Prostate gland (tissue), 2 donors: ENCODE measurements around the gene BTBD9. TPM values are rescaled to one million over a fixed set of nuclear protein-coding genes. Genes with fewer than 3 reads are reported as not detected.

ENCODE experiments used
- DNase-seq: peaks from one replicate; pipeline ENCODE4 v3.0.0-alpha.2; 2019; ENCODE audit warnings: low spot score
- H3K27ac ChIP-seq, 2 donors: fragments of 200-600 bp; sonication (generic); 2 replicates each; pipeline ENCODE4 v1.5.1; 2017 to 2019
- H3K27me3 ChIP-seq: fragments of 200-600 bp; sonication (generic); replicated peaks from 2 replicates; pipeline ENCODE4 v1.5.1; 2019; ENCODE audit not compliant: insufficient read depth
- H3K36me3 ChIP-seq, 2 donors: fragments of 200-600 bp; sonication (generic); 1 replicate in 1 of 2; 2 replicates in 1 of 2; pipeline versions ENCODE4 v1.5.1 to v1.8.1; 2017 to 2019
- H3K4me1 ChIP-seq: fragments of 200-600 bp; sonication (generic); replicated peaks from 2 replicates; pipeline ENCODE4 v1.5.1; 2019
- H3K4me3 ChIP-seq, 2 donors: fragments of 200-600 bp; sonication (generic); 2 replicates each; pipeline ENCODE4 v1.5.1; 2017 to 2019
- H3K9me3 ChIP-seq: fragments of 200-600 bp; sonication (generic); 2 replicates; pipeline ENCODE4 v1.5.1; 2017
- CTCF ChIP-seq, 4 experiments: fragments of 200-600 bp in 2 of 4; fragments of 450-650 bp in 2 of 4; sonication (generic) in 2 of 4; IDR thresholded peaks; 1 replicate in 3 of 4; 2 replicates in 1 of 4; pipeline ENCODE4 v1.5.1; 2016 to 2019; ENCODE audit warnings: antibody characterized with exemption in 4 of 4, mild to moderate bottlenecking in 2 of 4, moderate library complexity in 2 of 4
- POLR2A ChIP-seq: fragments of 450-650 bp; IDR thresholded peaks from one replicate; pipeline ENCODE4 v1.6.1; 2016; ENCODE audit warnings: antibody characterized with exemption, mild to moderate bottlenecking
- POLR2AphosphoS5 ChIP-seq: sonication (generic); formaldehyde crosslinking; IDR thresholded peaks from one replicate; pipeline ENCODE4 v1.6.1; 2017; ENCODE audit warnings: antibody characterized with exemption
- WGBS: methylation state at CpG from one replicate; pipeline ENCODE4 v1.1.5; 2018; 5-methylcytosine and 5-hydroxymethylcytosine counted together
- intact Hi-C: fragments of 100-400 bp; cut with DNase I; formaldehyde crosslinking; loops from one replicate; pipeline ENCODE4 v1.14.2; 2022
- total RNA-seq, 2 donors: library from RNA; depleted of rRNA; stranded (reverse); fragments of >200 nt; gene quantifications; one replicate each; pipeline ENCODE4 v1.1.0, GENCODE V29; 2016

The BTBD9 gene
- total RNA-seq, 2 donors from 2014 or later, result 11.2 to 17.4 TPM

GRCh38 chr6:38245295-38245694 lies 394.4 kb downstream of the BTBD9 start:
- no peaks in the 10 kb centered on the region for H3K36me3 ChIP-seq
- H3K27ac ChIP-seq, result no peak overlapping the region
- WGBS, result 92% methylated on average over 3 of the region's 3 CpGs
- H3K4me3 ChIP-seq, result no peak overlapping the region
- H3K4me1 ChIP-seq, result no peaks in the 10 kb centered on the region
- no peaks in the 10 kb centered on the region for H3K27me3 ChIP-seq
- DNase-seq, result no peak
- no peaks in the 10 kb centered on the region for H3K9me3 ChIP-seq
- intact Hi-C loops, result no loop called here
- TF ChIP-seq POLR2A (no peak), POLR2AphosphoS5 (no peak), CTCF (IDR thresholded peaks at IDR 0.05) (no peak)

DNA sequence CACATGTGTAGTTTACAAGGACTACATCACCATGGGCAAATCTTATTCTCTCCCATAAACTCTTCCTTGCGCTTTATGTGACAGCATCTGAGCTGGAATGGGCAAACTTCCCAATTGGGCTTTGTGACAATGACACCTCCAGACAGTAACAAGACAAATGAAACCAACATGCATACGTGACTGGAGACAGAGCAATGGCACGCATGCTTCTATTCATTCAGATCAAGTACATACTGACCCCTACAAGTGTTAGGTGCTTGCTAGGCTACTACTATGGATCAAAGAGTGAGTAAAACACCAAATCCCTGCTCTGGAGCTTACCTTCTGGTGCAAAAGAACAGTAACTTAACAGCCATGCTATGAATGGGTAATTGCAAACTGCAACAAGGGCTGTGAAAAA lies 394.9 kb downstream of the BTBD9 start:
- Histone ChIP-seq H3K27ac (no peak overlapping the region), H3K36me3 (no peaks in the 10 kb centered on the region), H3K27me3 (no peaks in the 10 kb centered on the region), H3K4me3 (no peak overlapping the region), H3K4me1 (no peaks in the 10 kb centered on the region), H3K9me3 (no peaks in the 10 kb centered on the region)
- TF ChIP-seq POLR2AphosphoS5 (no peak), CTCF (IDR thresholded peaks at IDR 0.05) (no peak), POLR2A (no peak)
- 55% methylated on average over 3 of the region's 3 CpGs for WGBS
- DNase-seq, result no peak
- intact Hi-C loops, result no loop called here

DNA sequence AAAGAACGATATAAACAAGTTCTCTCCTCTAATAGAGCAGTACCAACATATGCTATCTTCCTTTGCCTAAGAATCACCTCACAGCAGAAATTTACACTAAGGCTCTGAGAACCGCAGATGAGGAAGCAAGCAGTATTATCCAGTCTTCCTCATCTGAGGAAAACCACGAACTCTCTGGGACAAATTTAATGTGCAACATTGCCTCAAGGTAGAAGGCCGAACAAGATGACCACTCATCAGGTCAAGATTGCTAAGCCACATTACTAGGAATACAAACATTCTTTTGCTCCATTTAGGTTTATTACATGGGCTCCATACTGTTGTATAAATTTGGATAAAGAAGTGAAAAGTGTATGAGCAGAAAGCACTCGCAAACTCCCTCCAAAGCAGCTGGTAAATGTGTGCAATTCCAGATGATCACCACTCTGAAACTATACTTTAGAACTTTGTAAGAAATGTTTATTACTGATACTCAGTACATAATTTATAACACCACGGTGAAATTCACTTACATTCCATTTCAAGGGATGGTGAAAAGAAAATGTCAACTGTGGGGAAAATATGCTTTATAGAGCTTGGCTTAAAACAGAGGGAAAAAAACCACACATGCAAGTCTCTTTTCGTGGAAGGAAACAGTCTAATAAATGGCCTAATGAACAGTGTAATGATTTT lies 398.4 kb downstream of the BTBD9 start:
- TF ChIP-seq POLR2A (no peak), POLR2AphosphoS5 (no peak), CTCF (IDR thresholded peaks at IDR 0.05) (no peak)
- no peak for DNase-seq
- Histone ChIP-seq H3K27ac (no peak overlapping the region), H3K4me1 (no peaks in the 10 kb centered on the region), H3K27me3 (no peaks in the 10 kb centered on the region), H3K4me3 (no peak overlapping the region), H3K9me3 (no peaks in the 10 kb centered on the region), H3K36me3 (no peaks in the 10 kb centered on the region)
- intact Hi-C loops, result no loop called here
- WGBS, result 79% methylated on average over 7 of the region's 7 CpGs

DNA sequence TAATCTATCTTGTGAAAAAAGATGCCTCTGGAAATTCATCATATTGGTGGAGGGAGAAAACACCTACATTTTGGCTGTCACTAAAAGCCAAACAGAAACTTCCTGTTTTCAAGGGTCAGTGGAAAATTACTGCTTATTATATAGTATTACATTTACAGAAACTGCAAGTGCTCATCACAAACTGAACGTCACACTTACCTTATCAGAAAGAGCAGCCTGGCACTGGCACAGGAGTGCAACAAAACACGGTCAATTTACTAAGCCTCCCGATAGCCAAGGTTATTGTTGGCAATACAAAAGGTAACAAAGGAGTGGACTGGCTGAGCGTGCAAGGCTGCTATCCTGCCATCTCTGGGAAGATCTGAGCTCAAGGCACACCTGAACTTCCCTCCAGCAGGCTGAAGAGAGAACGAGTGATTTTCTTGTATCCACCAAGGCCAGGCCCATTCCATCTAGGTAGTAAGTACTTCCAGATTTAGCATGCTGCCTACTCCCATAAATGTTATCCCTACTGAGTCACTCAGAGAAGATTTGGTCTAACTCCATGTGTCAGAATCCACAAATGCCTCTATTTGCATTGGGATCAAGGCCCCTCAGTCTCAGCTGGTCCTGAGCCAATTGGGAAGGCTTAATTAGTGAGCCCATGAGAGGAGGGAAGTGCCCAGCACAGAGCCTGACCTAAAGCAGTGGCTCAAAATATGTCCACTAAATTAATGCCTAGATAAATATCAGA lies 399.8 kb downstream of the BTBD9 start:
- H3K27me3 ChIP-seq, result no peaks in the 10 kb centered on the region
- no peaks in the 10 kb centered on the region for H3K9me3 ChIP-seq
- H3K4me3 ChIP-seq, result no peak overlapping the region
- H3K27ac ChIP-seq, result no peak overlapping the region
- WGBS, result 70% methylated on average over 5 of the region's 5 CpGs
- TF ChIP-seq CTCF (IDR thresholded peaks at IDR 0.05) (no peak), POLR2A (no peak), POLR2AphosphoS5 (no peak)
- no peak for DNase-seq
- no peaks in the 10 kb centered on the region for H3K36me3 ChIP-seq
- intact Hi-C loops, result no loop called here
- no peaks in the 10 kb centered on the region for H3K4me1 ChIP-seq

DNA sequence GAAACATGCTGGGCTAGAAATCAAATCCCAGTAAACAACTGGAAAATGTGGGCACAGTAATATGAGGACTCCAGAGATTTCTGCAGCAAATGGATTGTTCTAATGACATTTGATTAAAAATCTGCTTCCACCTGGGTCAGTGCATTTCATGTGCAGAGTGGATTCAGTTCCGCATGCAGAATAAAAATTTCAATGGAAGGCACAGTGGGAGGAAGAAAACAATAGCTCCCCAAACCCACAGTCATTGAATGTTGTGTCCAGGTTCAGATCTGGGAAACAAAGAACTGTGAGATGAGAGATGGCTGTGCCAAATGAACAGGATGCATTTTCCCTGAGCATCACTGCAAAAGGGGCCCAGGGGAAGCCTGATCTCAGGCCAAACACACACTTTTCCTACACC lies 403.1 kb downstream of the BTBD9 start:
- intact Hi-C loops, result no loop called here
- DNase-seq, result no peak
- WGBS, result 81% methylated on average over 1 of the region's 1 CpG
- no peaks in the 10 kb centered on the region for H3K36me3 ChIP-seq
- H3K27me3 ChIP-seq, result no peaks in the 10 kb centered on the region
- H3K4me1 ChIP-seq, result no peaks in the 10 kb centered on the region
- H3K4me3 ChIP-seq, result no peak overlapping the region
- TF ChIP-seq POLR2A (no peak), POLR2AphosphoS5 (no peak), CTCF (IDR thresholded peaks at IDR 0.05) (no peak)
- no peaks in the 10 kb centered on the region for H3K9me3 ChIP-seq
- H3K27ac ChIP-seq, result no peak overlapping the region
